ENCODE measurements around the gene DIRAS1.

DIRAS1 gene

DNA sequence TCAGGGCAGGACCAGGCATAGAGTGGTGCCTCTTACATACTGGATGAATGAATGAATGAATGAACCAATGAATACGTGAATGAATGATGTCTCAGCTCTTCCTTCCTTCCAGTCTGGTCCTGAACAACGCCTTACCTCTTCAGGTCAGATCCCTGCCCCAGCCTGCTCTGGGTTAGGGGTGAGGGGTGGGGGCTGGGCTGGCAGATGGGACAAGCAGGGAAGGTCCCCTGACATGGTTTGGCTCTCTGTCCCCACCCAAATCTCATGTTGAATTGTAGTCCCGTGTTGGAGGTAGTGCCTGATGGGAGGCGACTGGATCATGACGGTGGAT, 9.3 kb downstream of the DIRAS1 start:
- no peak overlapping the region for H3K4me2 ChIP-seq (ENCODE audit: low read depth, low read length, poor library complexity, severe bottlenecking)
- H2AFZ ChIP-seq (ENCODE audit: low read depth, low read length, severe bottlenecking): no peak overlapping the region
- no peak overlapping the region for H3K4me3 ChIP-seq (ENCODE audit: insufficient read depth, low read length, poor library complexity, severe bottlenecking)
- no peak overlapping the region for H3K9ac ChIP-seq (ENCODE audit: low read length)
- no peaks in the 10 kb centered on the region for H3K27me3 ChIP-seq (ENCODE audit: low read length)
- TF ChIP-seq, protein P1, sequence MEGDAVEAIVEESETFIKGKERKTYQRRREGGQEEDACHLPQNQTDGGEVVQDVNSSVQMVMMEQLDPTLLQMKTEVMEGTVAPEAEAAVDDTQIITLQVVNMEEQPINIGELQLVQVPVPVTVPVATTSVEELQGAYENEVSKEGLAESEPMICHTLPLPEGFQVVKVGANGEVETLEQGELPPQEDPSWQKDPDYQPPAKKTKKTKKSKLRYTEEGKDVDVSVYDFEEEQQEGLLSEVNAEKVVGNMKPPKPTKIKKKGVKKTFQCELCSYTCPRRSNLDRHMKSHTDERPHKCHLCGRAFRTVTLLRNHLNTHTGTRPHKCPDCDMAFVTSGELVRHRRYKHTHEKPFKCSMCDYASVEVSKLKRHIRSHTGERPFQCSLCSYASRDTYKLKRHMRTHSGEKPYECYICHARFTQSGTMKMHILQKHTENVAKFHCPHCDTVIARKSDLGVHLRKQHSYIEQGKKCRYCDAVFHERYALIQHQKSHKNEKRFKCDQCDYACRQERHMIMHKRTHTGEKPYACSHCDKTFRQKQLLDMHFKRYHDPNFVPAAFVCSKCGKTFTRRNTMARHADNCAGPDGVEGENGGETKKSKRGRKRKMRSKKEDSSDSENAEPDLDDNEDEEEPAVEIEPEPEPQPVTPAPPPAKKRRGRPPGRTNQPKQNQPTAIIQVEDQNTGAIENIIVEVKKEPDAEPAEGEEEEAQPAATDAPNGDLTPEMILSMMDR (IDR thresholded peaks at IDR 0.05; ENCODE audit: insufficient read depth, low read length, poor library complexity, severe bottlenecking): no peak
- no peak for TF ChIP-seq EZH2phosphoT487 (conservative IDR thresholded peaks at IDR 0.05; ENCODE audit: low read length)
- H3F3A ChIP-seq (ENCODE audit: insufficient read depth): peaks cover 7% of the 10 kb centered on the region; the same call in 1 of the 2 replicates
- no peaks in the 10 kb centered on the region for H4K20me1 ChIP-seq (ENCODE audit: low read depth, low read length)
- H3K36me3 ChIP-seq (ENCODE audit: low read length): no peaks in the 10 kb centered on the region
- peaks cover 5% of the 10 kb centered on the region; the same call in 1 of the 2 replicates for H3K9me3 ChIP-seq (ENCODE audit: insufficient read depth, low read length)
- H3K27ac ChIP-seq (ENCODE audit: low read depth, low read length): no peak overlapping the region
- H3K9me2 ChIP-seq (replicated peaks; ENCODE audit: insufficient read depth, low read length): no peaks in the 10 kb centered on the region
- H3K79me2 ChIP-seq (ENCODE audit: insufficient read depth, low read length): no peaks in the 10 kb centered on the region

DNA sequence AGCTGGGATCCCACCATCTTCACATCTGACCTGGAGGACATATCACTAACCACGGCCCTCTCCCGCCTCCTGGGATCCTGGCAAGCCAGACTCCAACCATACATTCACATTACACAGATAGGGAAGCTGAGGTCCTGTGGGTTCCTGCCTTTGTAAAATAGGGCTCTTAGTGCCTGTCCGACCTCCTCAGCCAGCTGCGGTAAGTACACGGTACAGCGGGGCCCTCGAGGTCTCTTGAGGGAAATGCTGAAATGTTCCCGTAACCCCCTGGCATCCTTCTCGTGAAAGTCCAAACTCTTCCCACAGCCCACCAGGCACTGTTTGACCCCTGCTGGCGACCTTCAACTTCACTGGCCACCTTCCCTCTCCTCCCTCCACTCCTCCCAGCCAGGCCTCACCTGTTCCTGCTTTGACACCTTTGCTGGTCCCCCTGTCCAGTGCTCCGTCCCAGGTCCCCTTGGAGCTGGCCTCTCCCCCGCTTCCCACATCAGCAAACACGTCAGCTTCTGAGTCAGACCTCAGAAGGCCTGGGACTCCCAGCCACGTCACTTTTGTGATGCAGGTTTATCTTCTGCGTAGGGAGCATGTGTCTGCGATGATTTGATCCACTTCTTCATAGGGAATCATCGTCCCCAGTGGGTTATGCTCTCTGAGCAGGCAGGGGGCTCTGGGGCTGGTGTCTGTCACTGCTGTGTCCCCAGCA, 9.8 kb downstream of the DIRAS1 start:
- H3K9ac ChIP-seq (ENCODE audit: low read length): no peak overlapping the region
- no peaks in the 10 kb centered on the region for H3K79me2 ChIP-seq (ENCODE audit: insufficient read depth, low read length)
- peak overlapping the region; percentile 64 for H3K27ac ChIP-seq (ENCODE audit: low read depth, low read length)
- H3K9me3 ChIP-seq (ENCODE audit: insufficient read depth, low read length): peaks cover 5% of the 10 kb centered on the region; the same call in 1 of the 2 replicates
- peaks cover 7% of the 10 kb centered on the region; the same call in 1 of the 2 replicates for H3F3A ChIP-seq (ENCODE audit: insufficient read depth)
- no peaks in the 10 kb centered on the region for H4K20me1 ChIP-seq (ENCODE audit: low read depth, low read length)
- no peak overlapping the region for H2AFZ ChIP-seq (ENCODE audit: low read depth, low read length, severe bottlenecking)
- H3K27me3 ChIP-seq (ENCODE audit: low read length): no peaks in the 10 kb centered on the region
- H3K9me2 ChIP-seq (replicated peaks; ENCODE audit: insufficient read depth, low read length): no peaks in the 10 kb centered on the region
- no peak overlapping the region for H3K4me3 ChIP-seq (ENCODE audit: insufficient read depth, low read length, poor library complexity, severe bottlenecking)
- TF ChIP-seq, protein P1 (IDR thresholded peaks at IDR 0.05; ENCODE audit: insufficient read depth, low read length, poor library complexity, severe bottlenecking): no peak
- no peak for TF ChIP-seq EZH2phosphoT487 (conservative IDR thresholded peaks at IDR 0.05; ENCODE audit: low read length)
- no peaks in the 10 kb centered on the region for H3K36me3 ChIP-seq (ENCODE audit: low read length)
- peak overlapping the region; percentile 46 for H3K4me2 ChIP-seq (ENCODE audit: low read depth, low read length, poor library complexity, severe bottlenecking)

DNA sequence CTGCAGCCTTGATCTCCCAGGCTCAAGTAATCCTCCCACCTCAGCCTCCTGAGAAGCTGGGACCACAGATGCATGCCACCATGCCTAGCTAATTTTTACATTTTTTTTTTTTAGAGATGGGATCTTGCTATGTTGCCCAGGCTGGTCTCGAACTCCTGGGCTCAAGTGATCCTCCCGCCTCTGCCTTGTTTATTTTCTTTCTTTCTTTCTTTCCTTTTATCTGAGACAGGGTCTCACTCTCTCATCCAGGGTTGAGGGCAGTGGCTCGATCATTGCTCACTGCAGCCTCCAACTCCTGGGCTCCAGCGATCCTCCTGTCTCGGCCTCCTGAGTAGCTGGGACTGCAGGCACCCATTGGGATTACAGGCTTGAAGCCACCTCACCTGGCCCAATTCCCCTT, 14.9 kb downstream of the DIRAS1 start:
- no peaks in the 10 kb centered on the region for H4K20me1 ChIP-seq (ENCODE audit: low read depth, low read length)
- H3K36me3 ChIP-seq (ENCODE audit: low read length): no peaks in the 10 kb centered on the region
- peaks cover 10% of the 10 kb centered on the region; the same call in 1 of the 2 replicates for H3F3A ChIP-seq (ENCODE audit: insufficient read depth)
- H3K4me3 ChIP-seq (ENCODE audit: insufficient read depth, low read length, poor library complexity, severe bottlenecking): no peak overlapping the region
- no peak overlapping the region for H2AFZ ChIP-seq (ENCODE audit: low read depth, low read length, severe bottlenecking)
- no peak overlapping the region for H3K9ac ChIP-seq (ENCODE audit: low read length)
- H3K9me3 ChIP-seq (ENCODE audit: insufficient read depth, low read length): no peaks in the 10 kb centered on the region
- TF ChIP-seq, protein P1 (IDR thresholded peaks at IDR 0.05; ENCODE audit: insufficient read depth, low read length, poor library complexity, severe bottlenecking): no peak
- TF ChIP-seq EZH2phosphoT487 (conservative IDR thresholded peaks at IDR 0.05; ENCODE audit: low read length): no peak
- H3K27ac ChIP-seq (ENCODE audit: low read depth, low read length): no peak overlapping the region
- H3K4me2 ChIP-seq (ENCODE audit: low read depth, low read length, poor library complexity, severe bottlenecking): no peak overlapping the region
- no peaks in the 10 kb centered on the region for H3K27me3 ChIP-seq (ENCODE audit: low read length)
- H3K9me2 ChIP-seq (replicated peaks; ENCODE audit: insufficient read depth, low read length): no peaks in the 10 kb centered on the region
- no peaks in the 10 kb centered on the region for H3K79me2 ChIP-seq (ENCODE audit: insufficient read depth, low read length)
